Measurements from ENCODE around the gene KCNF1.

Gene KCNF1

GRCh38 chr2:10880586-10881321 lies 31.0 kb upstream of the KCNF1 start:
- DNase-seq = peak in 2 of 3 donors; percentile 44 to 52

- DNase-seq = no peak
Observed at GRCh38 chr2:10882568-10882967, 29.2 kb upstream of the KCNF1 start.

GRCh38 chr2:10883066-10883465 lies 28.7 kb upstream of the KCNF1 start:
- no peak for DNase-seq

- no peak for DNase-seq
Observed at GRCh38 chr2:10883801-10884478, 27.8 kb upstream of the KCNF1 start.

- no peak for DNase-seq
Observed at GRCh38 chr2:10884574-10884975, 27.2 kb upstream of the KCNF1 start.

GRCh38 chr2:10885094-10885860 lies 26.5 kb upstream of the KCNF1 start:
- DNase-seq = no peak

GRCh38 chr2:10887476-10887875 lies 24.3 kb upstream of the KCNF1 start:
- no peak for DNase-seq

- DNase-seq = peak; percentile 51 to 63 (median 61)
Observed at GRCh38 chr2:10889651-10890215, 22.0 kb upstream of the KCNF1 start.

- DNase-seq = no peak
Observed at GRCh38 chr2:10890706-10891270, 20.9 kb upstream of the KCNF1 start.

GRCh38 chr2:10891390-10891789 lies 20.3 kb upstream of the KCNF1 start:
- no peak for DNase-seq

GRCh38 chr2:10891848-10892247 lies 19.9 kb upstream of the KCNF1 start:
- DNase-seq = no peak

- DNase-seq = no peak
Observed at GRCh38 chr2:10892316-10892715, 19.4 kb upstream of the KCNF1 start.

- DNase-seq = no peak
Observed at GRCh38 chr2:10892796-10893350, 18.9 kb upstream of the KCNF1 start.

GRCh38 chr2:10894264-10894935 lies 17.3 kb upstream of the KCNF1 start:
- no peak for DNase-seq

GRCh38 chr2:10895231-10895630 lies 16.5 kb upstream of the KCNF1 start:
- DNase-seq = no peak

GRCh38 chr2:10897956-10898355 lies 13.8 kb upstream of the KCNF1 start:
- DNase-seq = peak; percentile 70 to 75 (median 70)

- peak; percentile 49 to 71 (median 68) for DNase-seq
Observed at GRCh38 chr2:10900216-10901109, 11.3 kb upstream of the KCNF1 start.

GRCh38 chr2:10901160-10901939 lies 10.4 kb upstream of the KCNF1 start:
- peak; percentile 51 to 71 (median 52) for DNase-seq

GRCh38 chr2:10903861-10904210 lies 7.9 kb upstream of the KCNF1 start:
- no peak for DNase-seq

- no peak for DNase-seq
Observed at GRCh38 chr2:10904455-10904854, 7.3 kb upstream of the KCNF1 start.
